Measurements from ENCODE around the gene TM6SF1.

DNA sequence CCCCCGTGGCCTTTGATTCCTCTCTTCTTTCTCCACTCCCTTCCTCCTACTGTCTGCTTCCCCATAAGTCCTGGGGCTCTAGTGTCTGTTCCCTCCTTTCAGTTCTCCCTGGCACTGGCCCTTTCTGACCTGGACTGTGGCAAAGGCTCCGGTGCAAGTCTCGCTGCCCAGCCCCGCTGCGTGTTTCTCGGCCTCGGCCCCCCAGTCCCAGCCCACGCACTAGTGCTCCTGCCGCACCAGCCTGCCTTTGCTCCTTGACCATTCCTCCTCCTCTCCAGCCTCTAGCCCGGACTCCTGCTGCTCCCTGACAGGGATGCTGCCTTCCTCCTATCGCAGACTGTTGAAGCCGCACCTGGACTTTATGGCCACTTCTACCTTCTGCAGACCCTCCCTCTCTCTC is 2.1 kb downstream of the TM6SF1 start:
- TF ChIP-seq POLR2AphosphoS5 (IDR thresholded peaks at IDR 0.05; ENCODE audit: low read depth, low read length) (no peak), POLR2A (IDR thresholded peaks at IDR 0.05; ENCODE audit: low read depth, low read length) (no peak)
